Measurements from ENCODE around the gene ACAP3. TPM values are rescaled to one million over a fixed set of nuclear protein-coding genes. Genes with fewer than 3 reads are reported as not detected.

Gene ACAP3
- total and polyA plus RNA-seq, 4 experiments from 2014 or later: 5.4 to 65.6 (median 33.3) TPM

DNA sequence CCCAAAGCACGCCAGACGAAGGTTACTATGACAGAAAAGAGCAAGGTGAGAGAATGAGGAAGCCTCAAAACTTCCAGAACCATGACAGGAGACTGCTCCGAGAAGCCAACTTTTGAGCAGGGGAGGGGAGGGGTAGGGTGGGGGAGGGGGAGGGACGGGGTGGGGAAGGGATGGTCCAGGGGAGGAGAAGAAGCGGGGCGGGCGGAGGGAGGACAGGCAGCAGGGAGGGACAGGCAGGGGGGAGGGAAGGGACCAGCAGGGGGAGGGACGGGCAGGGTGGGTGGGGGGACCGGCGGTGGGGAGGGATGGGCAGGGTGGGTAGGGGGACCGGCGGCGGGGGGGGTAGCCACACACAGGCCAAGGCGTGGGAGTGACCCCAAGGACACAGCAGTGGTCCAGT, 14.7 kb upstream of the ACAP3 start:
- CTCF ChIA-PET (ENCODE audit: partially characterized antibody): no interaction called here
- Mint-ChIP-seq H3K27me3 (no peaks in the 10 kb centered on the region), H3K27ac (peak overlapping the region in 5 of 7 donors; percentile 57 to 82 (median 75)), H3K4me3 (peak overlapping the region in 7 of 8 donors; percentile 62 to 79 (median 68)), H3K9me3 (peaks cover 0 to 2% (median 0%) of the 10 kb centered on the region in 8 donors), H3K4me1 (peaks cover 9 to 52% (median 34%) of the 10 kb centered on the region in 4 donors), H3K36me3 (peaks cover under 1 to 18% of the 10 kb centered on the region in 2 donors)
- no peaks in the 10 kb centered on the region for H3K27me3 ChIP-seq (ENCODE audit: insufficient read depth, low read length)
- no peak overlapping the region for H3K27ac ChIP-seq (ENCODE audit: low read depth, low read length)
- intact Hi-C loops (cut with micrococcal nuclease): no loop called here
- DNase-seq: no peak
- peaks cover 14% of the 10 kb centered on the region for H3K36me3 ChIP-seq (ENCODE audit: insufficient read depth, low read length)
- POLR2A ChIA-PET (ENCODE audit: partially characterized antibody): interaction anchor here (1.7 kb wide), 1 partner anchor 10 kb away, joined by 4 read pairs; no protein-coding TSS in a partner anchor
- peaks cover 41% of the 10 kb centered on the region for H3K4me1 ChIP-seq (ENCODE audit: insufficient read depth, low read length)
- no peaks in the 10 kb centered on the region for H3K9me3 ChIP-seq (ENCODE audit: control insufficient read depth in 1 of 2, low read length in 2 of 2)
- H3K4me3 ChIP-seq (ENCODE audit: low read length in 2 of 2): no peak overlapping the region

- peaks cover 0 to 2% (median 0%) of the 10 kb centered on the region in 8 donors for H3K9me3 Mint-ChIP-seq
- ChIA-PET POLR2A (ENCODE audit: partially characterized antibody) (interaction anchor here (0.9 to 1.0 kb wide), 2 partner anchors 15 to 77 kb away, joined by 3 to 4 read pairs; no protein-coding TSS in a partner anchor), CTCF (ENCODE audit: partially characterized antibody) (no interaction called here)
- peaks cover 11 to 51% (median 31%) of the 10 kb centered on the region in 4 donors for H3K4me1 Mint-ChIP-seq
- H3K9me3 ChIP-seq (ENCODE audit: control insufficient read depth in 1 of 2, low read length in 2 of 2): no peaks in the 10 kb centered on the region
- no peak overlapping the region for H3K4me3 ChIP-seq (ENCODE audit: low read length in 2 of 2)
- H3K36me3 ChIP-seq (ENCODE audit: insufficient read depth, low read length): peaks cover 16% of the 10 kb centered on the region
- H3K27ac Mint-ChIP-seq: peak overlapping the region in 1 of 7 donors; percentile 22
- no peaks in the 10 kb centered on the region for H3K27me3 Mint-ChIP-seq
- H3K4me3 Mint-ChIP-seq: no peak overlapping the region
- intact Hi-C loops (cut with micrococcal nuclease): no loop called here
- DNase-seq: no peak
- H3K4me1 ChIP-seq (ENCODE audit: insufficient read depth, low read length): peaks cover 33% of the 10 kb centered on the region
- H3K36me3 Mint-ChIP-seq: peaks cover 3 to 20% of the 10 kb centered on the region in 2 donors
- H3K27me3 ChIP-seq (ENCODE audit: insufficient read depth, low read length): no peaks in the 10 kb centered on the region
- no peak overlapping the region for H3K27ac ChIP-seq (ENCODE audit: low read depth, low read length)
Measured at GRCh38 chr1:1321477-1321876, 13.7 kb upstream of the ACAP3 start.

DNA sequence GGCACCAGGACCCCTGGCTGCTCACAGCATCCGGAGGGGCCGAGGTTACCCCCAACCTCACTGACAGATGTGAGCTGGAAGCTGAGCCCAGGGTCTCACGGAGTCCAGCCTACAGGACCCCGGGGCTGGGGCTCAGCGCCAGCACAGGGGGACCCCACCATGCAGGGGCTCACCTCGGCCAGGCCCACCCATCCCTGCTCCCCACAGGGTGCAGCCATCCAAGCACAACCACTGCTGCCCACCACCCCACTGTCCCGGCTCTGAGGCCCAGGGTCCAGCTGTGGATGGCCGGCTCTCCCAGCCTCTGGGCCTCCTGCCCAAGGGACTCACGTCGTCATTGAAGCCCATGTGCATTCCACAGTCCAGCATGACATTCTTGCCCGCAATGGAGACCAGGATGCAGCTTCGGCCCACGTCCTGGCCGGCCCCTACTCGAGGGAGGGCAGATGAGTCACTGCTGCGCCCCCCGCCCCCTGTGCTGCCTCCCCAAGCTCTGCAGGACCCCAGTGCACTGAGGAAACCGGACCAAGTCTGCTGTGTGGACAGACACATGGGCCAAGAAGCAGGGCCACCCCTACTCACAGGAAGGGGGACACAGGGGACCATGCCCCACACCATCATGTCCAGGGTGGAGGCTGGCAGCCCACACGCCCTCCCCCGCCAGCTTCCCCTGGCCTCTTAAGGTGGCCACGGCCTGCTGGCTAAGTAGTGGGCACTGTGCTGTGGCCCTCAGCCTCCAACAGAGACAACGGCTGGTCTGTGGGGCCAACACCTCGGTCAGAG, 13.1 kb upstream of the ACAP3 start:
- H3K36me3 Mint-ChIP-seq: peaks cover 3 to 22% of the 10 kb centered on the region in 2 donors
- intact Hi-C loops (cut with micrococcal nuclease): no loop called here
- H3K4me1 Mint-ChIP-seq: peaks cover 8 to 45% (median 26%) of the 10 kb centered on the region in 4 donors
- H3K27ac ChIP-seq (ENCODE audit: low read depth, low read length): no peak overlapping the region
- no peak overlapping the region for H3K4me3 Mint-ChIP-seq
- peaks cover 16% of the 10 kb centered on the region for H3K36me3 ChIP-seq (ENCODE audit: insufficient read depth, low read length)
- DNase-seq: no peak
- H3K4me1 ChIP-seq (ENCODE audit: insufficient read depth, low read length): peaks cover 27% of the 10 kb centered on the region
- H3K9me3 Mint-ChIP-seq: peaks cover 0 to 2% (median 0%) of the 10 kb centered on the region in 8 donors
- CTCF ChIA-PET (ENCODE audit: partially characterized antibody): no interaction called here
- H3K27ac Mint-ChIP-seq: no peak overlapping the region
- no peaks in the 10 kb centered on the region for H3K27me3 Mint-ChIP-seq
- no peaks in the 10 kb centered on the region for H3K9me3 ChIP-seq (ENCODE audit: control insufficient read depth in 1 of 2, low read length in 2 of 2)
- POLR2A ChIA-PET (ENCODE audit: partially characterized antibody): interaction anchor here (0.9 to 1.0 kb wide), 2 partner anchors 15 to 77 kb away, joined by 3 to 4 read pairs; no protein-coding TSS in a partner anchor
- H3K27me3 ChIP-seq (ENCODE audit: insufficient read depth, low read length): no peaks in the 10 kb centered on the region
- H3K4me3 ChIP-seq (ENCODE audit: low read length in 2 of 2): no peak overlapping the region

DNA sequence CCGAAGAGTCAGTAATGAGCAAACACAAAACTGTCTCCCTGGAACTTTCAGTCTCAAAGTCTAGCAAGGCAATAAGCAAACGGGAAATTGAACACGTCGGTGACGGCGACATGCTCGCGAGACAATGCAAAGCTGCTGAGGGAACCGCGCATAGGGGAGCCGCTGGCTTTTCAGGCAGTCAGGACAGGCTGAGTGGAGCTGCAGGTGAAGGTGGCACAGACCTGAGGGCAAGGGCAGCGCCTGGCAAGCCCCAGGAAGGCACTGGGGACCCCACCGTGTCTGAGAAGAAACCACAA, 11.9 kb upstream of the ACAP3 start:
- Histone ChIP-seq H3K4me1 (ENCODE audit: insufficient read depth, low read length) (peaks cover 17% of the 10 kb centered on the region), H3K9me3 (ENCODE audit: control insufficient read depth in 1 of 2, low read length in 2 of 2) (no peaks in the 10 kb centered on the region), H3K36me3 (ENCODE audit: insufficient read depth, low read length) (peaks cover 22% of the 10 kb centered on the region), H3K4me3 (ENCODE audit: low read length in 2 of 2) (no peak overlapping the region), H3K27me3 (ENCODE audit: insufficient read depth, low read length) (no peaks in the 10 kb centered on the region), H3K27ac (ENCODE audit: low read depth, low read length) (no peak overlapping the region)
- Mint-ChIP-seq H3K4me3 (no peak overlapping the region), H3K27ac (peak overlapping the region in 2 of 7 donors; percentile 6 to 24), H3K36me3 (peaks cover 3 to 27% of the 10 kb centered on the region in 2 donors), H3K9me3 (peaks cover 0 to 2% (median 0%) of the 10 kb centered on the region in 8 donors), H3K4me1 (peaks cover 8 to 36% (median 23%) of the 10 kb centered on the region in 4 donors), H3K27me3 (no peaks in the 10 kb centered on the region)
- intact Hi-C loops (cut with micrococcal nuclease): no loop called here
- ChIA-PET CTCF (ENCODE audit: partially characterized antibody) (no interaction called here), POLR2A (ENCODE audit: partially characterized antibody) (interaction anchor here (1.1 kb wide), 1 partner anchor 279 kb away, joined by 3 read pairs; no protein-coding TSS in a partner anchor)
- DNase-seq: no peak

- peaks cover 3 to 25% of the 10 kb centered on the region in 2 donors for H3K36me3 Mint-ChIP-seq
- peak overlapping the region in 2 of 7 donors; percentile 6 to 24 for H3K27ac Mint-ChIP-seq
- peaks cover 0 to 2% (median 0%) of the 10 kb centered on the region in 8 donors for H3K9me3 Mint-ChIP-seq
- H3K4me1 Mint-ChIP-seq: peaks cover 8 to 33% (median 23%) of the 10 kb centered on the region in 4 donors
- Histone ChIP-seq H3K4me3 (ENCODE audit: low read length in 2 of 2) (no peak overlapping the region), H3K27me3 (ENCODE audit: insufficient read depth, low read length) (no peaks in the 10 kb centered on the region), H3K36me3 (ENCODE audit: insufficient read depth, low read length) (peaks cover 28% of the 10 kb centered on the region), H3K27ac (ENCODE audit: low read depth, low read length) (no peak overlapping the region), H3K9me3 (ENCODE audit: control insufficient read depth in 1 of 2, low read length in 2 of 2) (no peaks in the 10 kb centered on the region), H3K4me1 (ENCODE audit: insufficient read depth, low read length) (peaks cover 17% of the 10 kb centered on the region)
- intact Hi-C loops (cut with micrococcal nuclease): no loop called here
- POLR2A ChIA-PET (ENCODE audit: partially characterized antibody): interaction anchor here (1.1 kb wide), 1 partner anchor 278 kb away, joined by 3 read pairs; no protein-coding TSS in a partner anchor
- H3K4me3 Mint-ChIP-seq: no peak overlapping the region
- H3K27me3 Mint-ChIP-seq: no peaks in the 10 kb centered on the region
- CTCF ChIA-PET (ENCODE audit: partially characterized antibody): no interaction called here
- no peak for DNase-seq
Measured at GRCh38 chr1:1318777-1319645, 11.3 kb upstream of the ACAP3 start.

GRCh38 chr1:1318131-1318652, 10.5 kb upstream of the ACAP3 start:
- Mint-ChIP-seq H3K27me3 (no peaks in the 10 kb centered on the region), H3K9me3 (no peaks in the 10 kb centered on the region), H3K36me3 (peaks cover 3 to 28% of the 10 kb centered on the region in 2 donors), H3K27ac (peak overlapping the region in 1 of 7 donors; percentile 32), H3K4me1 (peaks cover 6 to 27% (median 17%) of the 10 kb centered on the region in 4 donors), H3K4me3 (peak overlapping the region in 1 of 8 donors; percentile 7)
- CTCF ChIA-PET (ENCODE audit: partially characterized antibody): no interaction called here
- H3K27ac ChIP-seq (ENCODE audit: low read depth, low read length): no peak overlapping the region
- DNase-seq: no peak
- intact Hi-C loops (cut with micrococcal nuclease): no loop called here
- H3K36me3 ChIP-seq (ENCODE audit: insufficient read depth, low read length): peaks cover 35% of the 10 kb centered on the region
- H3K9me3 ChIP-seq (ENCODE audit: control insufficient read depth in 1 of 2, low read length in 2 of 2): no peaks in the 10 kb centered on the region
- no peak overlapping the region for H3K4me3 ChIP-seq (ENCODE audit: low read length in 2 of 2)
- peaks cover 12% of the 10 kb centered on the region for H3K4me1 ChIP-seq (ENCODE audit: insufficient read depth, low read length)
- POLR2A ChIA-PET (ENCODE audit: partially characterized antibody): no interaction called here
- H3K27me3 ChIP-seq (ENCODE audit: insufficient read depth, low read length): no peaks in the 10 kb centered on the region
